OCI-LY3 (cell line): ENCODE results near the gene PPP1R2.

Source experiments
- EZH2phosphoT487 ChIP-seq: fragments of 200-600 bp; shearing (Covaris generic); IDR thresholded peaks from 2 replicates; pipeline ENCODE4 v1.6.1; 2018; ENCODE audit warnings: antibody characterized with exemption, mixed run types, low read depth
- TF ChIP-seq, protein P1 (sequence below): fragments of 200-600, 300-600 bp; sonication (generic); IDR thresholded peaks from 2 replicates; pipeline ENCODE4 v1.5.1; 2014; ENCODE audit warnings: antibody characterized with exemption, low read length, low read depth

- TF ChIP-seq, protein P1, sequence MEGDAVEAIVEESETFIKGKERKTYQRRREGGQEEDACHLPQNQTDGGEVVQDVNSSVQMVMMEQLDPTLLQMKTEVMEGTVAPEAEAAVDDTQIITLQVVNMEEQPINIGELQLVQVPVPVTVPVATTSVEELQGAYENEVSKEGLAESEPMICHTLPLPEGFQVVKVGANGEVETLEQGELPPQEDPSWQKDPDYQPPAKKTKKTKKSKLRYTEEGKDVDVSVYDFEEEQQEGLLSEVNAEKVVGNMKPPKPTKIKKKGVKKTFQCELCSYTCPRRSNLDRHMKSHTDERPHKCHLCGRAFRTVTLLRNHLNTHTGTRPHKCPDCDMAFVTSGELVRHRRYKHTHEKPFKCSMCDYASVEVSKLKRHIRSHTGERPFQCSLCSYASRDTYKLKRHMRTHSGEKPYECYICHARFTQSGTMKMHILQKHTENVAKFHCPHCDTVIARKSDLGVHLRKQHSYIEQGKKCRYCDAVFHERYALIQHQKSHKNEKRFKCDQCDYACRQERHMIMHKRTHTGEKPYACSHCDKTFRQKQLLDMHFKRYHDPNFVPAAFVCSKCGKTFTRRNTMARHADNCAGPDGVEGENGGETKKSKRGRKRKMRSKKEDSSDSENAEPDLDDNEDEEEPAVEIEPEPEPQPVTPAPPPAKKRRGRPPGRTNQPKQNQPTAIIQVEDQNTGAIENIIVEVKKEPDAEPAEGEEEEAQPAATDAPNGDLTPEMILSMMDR, result no peak
- TF ChIP-seq EZH2phosphoT487, result no peak
Measured at GRCh38 chr3:195570344-195570743, 27.2 kb upstream of the PPP1R2 start.
